ENCODE results near the gene MPST.

The MPST gene

DNA sequence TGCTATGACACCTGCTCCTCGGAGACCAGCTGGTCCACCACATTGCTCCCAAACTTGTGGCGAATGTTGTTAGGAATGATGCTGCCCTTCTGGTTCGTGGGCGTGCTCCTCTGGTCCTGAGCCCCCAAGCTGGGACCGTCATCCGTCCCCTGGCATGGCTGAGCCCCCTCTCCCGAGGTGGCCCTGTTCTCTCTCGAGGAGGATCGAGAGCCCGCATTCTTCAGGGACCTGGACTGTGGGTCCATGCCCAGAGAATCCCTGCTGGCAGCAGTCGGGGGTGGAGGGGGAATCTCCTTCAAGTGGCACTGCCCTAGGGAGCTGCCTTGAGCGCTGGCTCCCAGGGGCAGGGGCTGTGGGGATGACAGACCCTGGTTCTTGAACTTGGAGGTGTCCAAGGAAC, 17.7 kb upstream of the MPST start:
- DNase-seq (ENCODE audit: low spot score) = no peak

- no peak for DNase-seq (ENCODE audit: low spot score)
Measured at GRCh38 chr22:37002633-37003032, 16.9 kb upstream of the MPST start.

DNA sequence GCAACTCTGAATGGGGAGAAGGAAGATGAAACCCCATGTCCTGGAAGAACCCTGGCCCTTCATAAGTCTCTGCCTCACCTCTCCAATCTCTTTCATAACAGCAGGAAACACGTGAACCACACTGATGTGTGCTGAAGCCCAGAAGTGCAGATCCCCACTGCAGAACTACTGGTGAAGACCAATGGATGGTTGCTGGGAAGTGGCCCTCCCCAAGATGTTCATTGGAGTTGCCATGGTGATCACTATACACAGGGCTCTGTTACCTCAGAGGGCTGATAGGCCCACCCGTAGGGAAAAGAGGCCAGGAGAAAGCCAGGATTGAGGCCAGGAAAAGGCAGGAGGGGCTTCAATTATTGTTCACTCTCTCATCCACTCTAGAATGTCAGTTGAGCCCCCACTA, 11.9 kb upstream of the MPST start:
- DNase-seq (ENCODE audit: low spot score) = no peak

DNA sequence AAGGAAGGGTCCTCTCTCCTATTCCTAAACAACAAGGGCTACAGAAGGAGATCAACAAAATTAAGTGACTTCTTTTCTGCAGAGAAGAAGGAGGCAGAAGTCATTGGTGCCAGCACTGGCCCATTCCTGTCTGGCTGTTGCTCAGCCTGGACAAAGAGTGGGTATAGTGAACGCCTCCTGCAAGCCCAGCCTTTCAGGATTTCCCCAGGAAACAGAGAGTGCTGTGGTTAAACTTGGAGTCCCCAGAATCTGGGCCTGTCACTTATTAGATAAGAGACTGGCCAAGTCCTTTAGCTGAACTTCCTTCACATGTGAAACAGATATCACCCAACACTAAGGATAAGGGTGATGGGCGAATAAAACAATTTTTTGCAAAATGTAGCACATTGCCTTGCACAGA, 11.2 kb upstream of the MPST start:
- DNase-seq (ENCODE audit: low spot score) = no peak

DNA sequence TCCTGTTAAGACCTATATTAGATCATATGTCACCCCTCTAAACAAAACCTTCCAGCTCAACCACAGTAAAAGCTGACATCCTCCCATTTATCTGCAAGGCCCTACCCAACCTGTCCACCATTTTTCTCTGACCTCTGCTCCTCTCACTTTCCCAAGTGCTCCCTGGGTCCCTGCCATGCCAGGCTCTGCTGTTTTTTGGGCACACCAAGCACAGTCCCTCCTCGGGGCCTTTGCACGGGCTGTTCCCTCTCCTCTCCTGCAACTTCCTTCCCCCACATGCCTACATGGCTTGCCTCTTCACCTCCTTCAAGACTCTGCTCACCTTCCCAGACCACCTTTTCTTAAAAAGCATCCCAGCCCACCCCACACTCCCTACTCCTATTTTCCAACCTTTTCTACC, 10.1 kb upstream of the MPST start:
- no peak for DNase-seq (ENCODE audit: low spot score)

DNA sequence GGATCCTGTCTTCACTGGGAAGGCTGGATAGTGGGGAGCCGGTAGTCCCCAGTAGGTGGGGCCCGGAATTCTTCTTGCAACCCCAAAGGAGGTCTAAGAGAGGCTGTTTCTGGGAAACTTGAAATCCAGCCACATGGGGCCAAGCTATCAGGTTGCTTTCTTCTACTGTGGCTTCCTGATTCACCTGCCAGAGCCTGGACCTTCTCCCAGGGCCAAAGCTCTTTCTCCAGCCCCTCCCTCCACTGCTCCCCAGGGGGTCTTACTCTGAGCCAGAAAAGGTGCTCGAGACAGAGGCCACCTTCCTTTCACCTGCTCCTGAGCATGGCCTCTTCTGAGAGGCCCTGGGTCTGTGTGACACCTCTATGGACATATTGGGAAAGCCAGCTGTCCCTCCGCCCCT, 9.4 kb upstream of the MPST start:
- DNase-seq (ENCODE audit: low spot score) = no peak

DNA sequence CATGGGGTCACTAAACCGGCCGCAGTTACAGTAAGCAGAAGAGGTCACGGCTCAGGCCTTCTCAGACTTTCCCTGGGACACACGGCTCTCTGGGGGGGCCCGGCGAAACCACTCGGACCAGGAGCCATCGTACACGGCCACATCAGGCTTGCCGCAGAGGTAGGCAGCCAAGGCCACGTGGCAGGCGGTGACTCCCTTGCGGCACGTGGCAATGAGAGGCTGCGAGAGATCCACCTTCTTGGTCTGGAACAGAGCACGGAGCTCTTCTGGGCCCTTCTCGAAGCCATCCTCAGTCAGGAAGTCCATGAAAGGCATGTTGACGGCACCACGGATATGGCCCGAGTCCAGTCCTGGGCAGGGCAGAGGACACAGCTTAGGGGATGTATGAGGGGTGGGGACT, 8.6 kb upstream of the MPST start:
- DNase-seq (ENCODE audit: low spot score) = no peak

DNA sequence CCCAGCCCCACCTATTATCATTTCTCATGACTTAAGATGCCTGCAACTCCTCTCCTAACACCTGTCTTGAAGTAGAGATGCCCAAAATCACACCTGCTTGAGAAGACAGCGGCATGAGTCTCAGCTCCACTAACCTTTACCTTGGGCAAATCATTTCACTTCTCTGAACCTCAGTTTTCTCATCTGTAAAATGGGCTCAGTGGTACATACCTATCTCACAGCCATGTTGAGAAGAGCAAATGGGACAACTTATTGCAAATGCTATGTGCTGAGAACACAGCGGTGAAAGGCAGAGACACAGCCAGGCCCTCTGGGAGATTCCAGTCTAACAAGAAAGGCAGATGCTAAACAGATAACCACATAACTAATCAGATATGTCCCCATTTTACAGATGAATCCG, 8.1 kb upstream of the MPST start:
- DNase-seq (ENCODE audit: low spot score) = no peak

GRCh38 chr22:37012262-37012904, 7.2 kb upstream of the MPST start:
- no peak for DNase-seq (ENCODE audit: low spot score)

DNA sequence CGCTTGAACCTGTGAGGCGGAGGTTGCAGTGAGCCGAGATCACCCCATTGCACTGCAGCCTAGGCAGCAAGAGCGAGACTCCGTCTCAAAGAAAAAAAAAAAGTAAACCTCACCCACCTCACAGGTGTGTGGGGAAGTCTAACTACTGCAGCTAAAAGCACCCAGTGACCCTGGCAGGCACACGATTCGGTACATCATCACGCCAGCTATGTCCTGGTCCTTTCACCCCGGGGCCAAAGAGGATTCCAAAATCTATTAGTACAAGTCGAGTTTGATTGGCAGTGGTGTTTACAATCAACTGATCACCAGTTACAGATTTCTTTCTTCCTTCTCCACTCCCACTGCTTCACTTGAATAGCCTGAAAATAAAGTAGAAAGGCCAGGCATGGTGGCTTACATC, 6.6 kb upstream of the MPST start:
- no peak for DNase-seq (ENCODE audit: low spot score)

DNA sequence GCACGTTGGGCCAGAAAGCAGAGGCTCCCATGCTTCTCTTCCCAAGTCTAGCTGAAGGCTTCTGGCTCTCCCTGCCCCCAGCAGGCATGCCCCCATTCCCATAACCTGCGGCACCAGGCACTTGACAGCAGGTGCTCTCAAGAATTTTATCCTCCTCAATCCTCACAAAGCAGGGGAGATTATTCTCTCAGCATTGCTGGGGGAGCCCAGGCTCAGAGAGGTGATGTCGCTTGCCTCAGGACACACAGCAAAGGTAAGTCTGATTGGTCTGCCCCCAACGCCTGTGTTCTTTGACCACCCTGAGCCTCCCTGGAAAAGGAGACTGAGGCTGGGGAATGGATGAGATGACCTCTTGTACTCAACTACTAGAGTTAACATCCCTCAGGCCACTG, 5.1 kb upstream of the MPST start:
- no peak for DNase-seq (ENCODE audit: low spot score)

DNA sequence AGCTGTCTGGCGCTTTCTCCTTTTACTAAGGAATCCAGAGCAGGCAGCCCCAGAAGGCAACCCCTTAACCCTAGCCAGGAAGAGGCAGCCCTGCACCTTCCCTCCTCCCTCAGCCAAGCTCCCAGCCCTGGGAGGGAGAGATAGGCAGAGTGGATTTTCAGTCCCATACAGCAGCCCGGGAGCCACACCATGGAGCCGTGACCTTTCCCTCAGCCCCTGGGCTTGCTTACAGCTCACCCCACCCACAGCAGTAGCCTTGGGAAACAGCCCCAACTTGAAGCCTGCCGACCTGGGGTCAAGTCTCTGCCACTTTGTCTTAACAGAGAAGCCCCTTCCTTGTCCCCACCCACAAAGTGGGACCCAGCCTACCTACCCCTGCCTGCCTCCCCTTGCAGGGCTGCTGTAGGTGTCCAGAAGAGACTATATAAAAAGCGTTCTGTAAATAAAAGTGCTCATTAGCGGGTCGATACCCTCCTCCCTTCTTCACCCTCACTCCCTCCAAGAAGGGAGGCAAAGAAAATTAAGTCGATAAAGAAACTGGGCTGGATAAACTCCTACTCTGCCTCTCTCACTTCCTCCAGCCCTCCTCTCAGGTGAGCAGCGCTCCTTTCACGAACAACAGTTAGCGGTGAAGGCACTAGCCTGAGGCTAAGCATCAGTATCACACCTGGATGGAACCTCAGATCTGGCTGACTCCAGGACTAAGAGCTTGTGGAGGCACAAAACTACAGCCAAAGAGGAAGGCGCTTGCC, 4.5 kb upstream of the MPST start:
- no peak for DNase-seq (ENCODE audit: low spot score)

DNA sequence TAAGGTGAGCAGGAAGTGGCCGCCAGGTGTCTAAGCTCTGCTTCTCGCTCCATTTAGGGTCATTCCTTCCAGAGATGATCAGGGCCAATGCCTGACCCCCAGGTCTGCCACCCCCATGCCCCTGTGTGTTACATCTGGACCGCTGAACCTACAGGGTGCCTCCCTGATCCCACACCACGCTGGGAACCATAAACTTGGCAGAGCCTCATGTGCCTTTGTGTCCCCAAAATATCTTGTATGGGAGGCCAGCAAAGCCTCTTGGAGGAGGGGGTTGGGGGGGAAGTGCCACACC, 4.0 kb upstream of the MPST start:
- DNase-seq (ENCODE audit: low spot score) = no peak

GRCh38 chr22:37016134-37016910, 3.2 kb upstream of the MPST start:
- DNase-seq (ENCODE audit: low spot score) = peak; percentile 70

- peak; percentile 15 for DNase-seq (ENCODE audit: low spot score)
Measured at GRCh38 chr22:37017356-37017755, 2.2 kb upstream of the MPST start.

- DNase-seq (ENCODE audit: low spot score) = no peak
Measured at GRCh38 chr22:37018086-37018814, 1.3 kb upstream of the MPST start.

GRCh38 chr22:37018815-37019308, 680 bp upstream of the MPST start:
- DNase-seq (ENCODE audit: low spot score) = peak; percentile 21

DNA sequence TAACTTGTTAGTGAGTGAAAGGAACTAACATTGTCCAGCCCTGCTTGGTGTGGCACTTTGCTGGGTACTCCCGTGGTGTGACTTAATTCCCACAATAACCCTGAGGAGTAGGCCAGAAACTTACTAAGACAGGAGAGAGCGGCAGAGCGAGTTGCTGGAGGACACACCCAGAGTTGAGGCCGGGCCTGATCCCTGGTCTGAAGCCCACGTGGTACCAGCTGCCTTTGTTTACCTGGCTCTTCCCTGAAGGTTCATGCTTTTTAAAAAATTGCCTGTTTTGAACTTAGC, 594 bp downstream of the MPST start:
- peak; percentile 54 for DNase-seq (ENCODE audit: low spot score)

DNA sequence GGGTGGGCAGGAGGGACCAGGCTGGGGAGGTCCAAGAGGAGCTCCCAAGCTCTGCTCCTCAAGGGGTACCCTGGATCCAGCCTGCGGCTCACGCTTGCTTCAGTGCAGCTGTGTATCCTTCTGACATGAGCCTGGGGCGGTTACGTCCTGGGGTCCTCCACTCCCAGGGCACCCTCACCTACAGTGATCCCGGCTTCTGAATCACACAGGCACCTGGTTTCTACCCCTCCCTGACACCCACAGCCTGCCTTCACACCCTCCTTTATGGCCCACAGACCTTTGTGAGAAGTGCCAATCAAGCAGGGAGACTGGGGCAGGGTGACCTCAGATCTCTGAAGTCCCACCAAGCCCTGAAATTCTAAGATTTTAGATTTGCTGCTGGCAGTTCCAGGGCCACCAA, 1.5 kb downstream of the MPST start:
- DNase-seq (ENCODE audit: low spot score) = no peak

GRCh38 chr22:37021710-37022482, 2.4 kb downstream of the MPST start:
- DNase-seq (ENCODE audit: low spot score) = peak; percentile 78

GRCh38 chr22:37022483-37023337, 3.2 kb downstream of the MPST start:
- DNase-seq (ENCODE audit: low spot score) = no peak
